NCI-H1105 treated with DMSO at 0.1 percent for 48 hours (cell line): ENCODE data around the gene KPNB1.

Source experiments
- DNase-seq: peaks from one replicate; lab custom pipeline; 2025; lab: John Stamatoyannopoulos, UW

The KPNB1 gene

GRCh38 chr17:47711366-47712099, 61.8 kb downstream of the KPNB1 start:
- no peak for DNase-seq

DNA sequence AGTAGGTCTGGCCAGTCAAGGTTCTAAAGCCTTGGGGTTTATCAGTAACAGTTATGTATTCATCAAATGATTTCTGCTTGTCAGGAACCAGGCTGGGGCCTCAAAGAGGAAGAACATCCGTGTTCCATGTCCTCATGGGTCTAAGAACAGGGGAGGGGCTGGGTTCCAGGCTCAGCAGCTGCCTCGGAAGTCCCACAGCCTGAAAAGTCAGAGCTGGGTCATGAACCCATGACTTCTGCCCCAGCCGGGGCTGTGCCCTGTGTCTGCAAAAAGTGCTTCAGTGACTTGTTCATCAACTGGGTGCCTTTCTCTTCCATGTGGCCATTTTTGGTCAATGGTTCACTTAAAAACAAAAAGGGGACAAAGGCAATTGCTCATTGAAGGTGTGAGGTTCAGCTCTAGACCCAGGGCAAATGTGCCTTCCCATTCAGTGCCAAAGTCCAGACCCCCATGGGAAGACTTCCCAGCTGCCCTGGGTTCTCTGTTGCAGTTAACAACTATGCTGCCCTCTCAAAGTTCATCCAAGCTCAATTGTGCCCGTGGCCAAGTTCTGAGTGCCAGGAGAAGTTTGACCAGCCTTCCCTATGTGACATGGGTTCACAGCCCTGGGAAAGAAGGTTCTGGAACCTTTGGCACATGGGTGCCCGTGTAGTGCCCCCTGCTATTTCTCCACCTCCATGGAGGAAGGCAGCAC, 62.8 kb downstream of the KPNB1 start:
- no peak for DNase-seq

DNA sequence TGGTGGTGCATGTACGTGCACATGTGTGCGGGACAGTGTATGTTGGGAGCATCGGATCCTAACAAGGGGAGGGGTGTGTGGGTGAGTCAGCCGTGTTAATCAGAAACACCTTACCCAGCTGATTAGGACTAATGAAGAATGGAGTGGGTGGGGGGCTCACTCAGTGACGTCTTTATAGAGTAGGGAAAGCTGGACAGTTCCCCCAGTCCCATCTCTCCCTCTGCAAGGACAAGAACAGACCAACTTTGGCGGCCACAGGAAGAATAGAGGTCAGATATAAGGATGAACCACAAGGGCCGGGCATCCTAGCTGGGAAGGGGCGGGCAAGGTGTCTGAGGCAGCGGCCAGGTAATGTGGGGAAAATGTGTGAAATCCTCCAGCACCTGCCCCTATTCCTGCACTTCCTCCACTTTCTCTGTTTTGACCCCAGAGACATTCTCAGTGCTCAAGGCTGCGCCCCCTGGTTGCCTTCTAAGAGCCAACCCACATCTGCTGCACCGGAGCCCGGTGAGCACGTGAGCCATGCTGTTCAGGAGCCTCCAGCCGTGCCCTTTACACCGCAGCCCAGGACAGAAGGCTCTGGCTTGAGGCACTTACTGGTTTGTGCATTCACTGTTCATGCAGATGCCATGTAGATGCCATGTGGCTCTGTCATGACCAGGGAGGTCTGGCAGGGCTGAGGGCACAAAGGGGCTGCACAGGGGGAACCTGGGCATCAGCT, 64.4 kb downstream of the KPNB1 start:
- no peak for DNase-seq

GRCh38 chr17:47714773-47715396, 65.2 kb downstream of the KPNB1 start:
- no peak for DNase-seq

DNA sequence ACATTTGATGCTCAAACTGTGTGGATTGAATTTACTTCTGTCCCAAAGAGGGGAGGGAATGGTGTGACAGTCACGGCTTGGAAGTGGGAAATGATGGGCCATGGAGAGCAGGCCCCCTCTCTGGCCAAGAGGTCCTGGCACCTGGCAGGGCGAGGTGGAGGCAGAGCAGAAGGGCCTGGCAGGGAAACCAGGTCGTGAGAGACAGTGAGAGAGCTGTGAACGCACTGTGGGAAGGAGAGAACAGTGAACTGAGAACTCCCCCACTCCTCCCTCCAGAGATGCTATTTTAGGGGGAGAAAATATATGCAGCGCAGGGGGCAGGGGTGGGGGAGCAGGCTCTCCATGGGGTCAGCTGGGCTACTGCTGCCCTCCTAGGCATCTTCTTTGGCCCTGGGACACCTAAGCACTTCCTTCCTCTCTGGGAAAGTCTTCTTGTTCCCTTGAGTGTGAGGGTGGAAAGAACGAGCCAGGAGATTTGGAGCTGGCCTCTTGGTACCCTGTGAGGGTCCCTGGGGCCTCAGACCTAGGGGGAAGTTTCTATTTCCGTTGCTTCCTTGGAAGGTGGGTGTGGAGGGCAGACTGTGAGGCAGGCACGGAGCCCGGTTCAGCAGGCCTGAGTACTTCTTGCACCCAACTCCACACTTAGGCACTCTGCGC, 66.1 kb downstream of the KPNB1 start:
- DNase-seq = no peak

- no peak for DNase-seq
These were observed 66.7 kb downstream of the KPNB1 start for GRCh38 chr17:47716375-47716774.

GRCh38 chr17:47717261-47717697, 67.6 kb downstream of the KPNB1 start:
- DNase-seq = no peak

DNA sequence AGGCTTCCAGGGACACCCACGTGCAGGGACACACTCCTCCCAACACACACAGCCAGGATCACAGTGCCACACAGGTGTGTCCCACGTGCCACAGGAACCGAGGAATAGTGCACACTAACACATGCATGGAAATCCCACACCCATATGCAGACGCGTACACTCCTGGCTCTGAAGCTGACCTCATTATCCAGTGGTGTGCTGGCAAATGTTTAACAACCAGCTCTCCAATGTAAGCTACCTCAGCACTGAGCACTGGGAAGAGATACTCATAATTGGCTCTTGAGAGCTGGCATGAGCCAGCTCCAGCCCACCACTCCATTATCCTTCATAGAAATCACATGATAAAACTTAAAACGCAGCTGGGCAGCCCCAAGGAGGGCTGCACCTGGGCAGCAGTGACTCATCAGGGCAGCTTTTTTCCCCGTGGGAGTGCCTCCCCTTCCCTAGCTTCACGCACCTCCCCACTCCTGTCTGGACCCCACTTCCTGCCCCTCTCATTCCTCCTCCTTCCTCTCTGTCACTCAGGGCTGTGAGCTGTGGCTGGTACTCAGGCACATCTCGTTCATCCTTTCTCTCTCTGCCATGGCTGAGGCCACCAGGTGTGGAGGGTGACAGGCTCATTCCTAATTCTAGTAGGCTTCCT, 68.4 kb downstream of the KPNB1 start:
- peak; percentile 47 for DNase-seq

GRCh38 chr17:47718634-47719405, 69.1 kb downstream of the KPNB1 start:
- no peak for DNase-seq

GRCh38 chr17:47719411-47720152, 69.9 kb downstream of the KPNB1 start:
- DNase-seq = no peak

DNA sequence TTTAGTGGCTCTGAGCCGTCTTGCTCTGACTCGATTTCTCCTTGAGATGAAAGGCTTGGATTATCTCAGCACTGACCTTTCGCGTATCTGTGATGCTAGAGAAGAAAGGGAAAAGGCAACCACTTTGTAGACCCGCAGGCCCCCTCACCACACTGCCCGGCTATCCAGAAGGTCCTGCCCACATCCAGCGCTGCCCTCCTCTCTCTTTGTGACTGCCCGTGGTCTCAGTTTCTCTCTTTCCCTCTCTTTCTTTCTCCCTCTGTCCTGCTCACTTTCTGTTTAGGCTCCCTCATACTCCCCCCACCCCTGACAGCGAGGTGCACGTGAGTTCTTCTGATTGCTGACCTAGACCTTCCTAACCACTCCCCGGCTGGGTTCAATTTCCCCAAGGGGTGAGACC, 70.5 kb downstream of the KPNB1 start:
- no peak for DNase-seq

DNA sequence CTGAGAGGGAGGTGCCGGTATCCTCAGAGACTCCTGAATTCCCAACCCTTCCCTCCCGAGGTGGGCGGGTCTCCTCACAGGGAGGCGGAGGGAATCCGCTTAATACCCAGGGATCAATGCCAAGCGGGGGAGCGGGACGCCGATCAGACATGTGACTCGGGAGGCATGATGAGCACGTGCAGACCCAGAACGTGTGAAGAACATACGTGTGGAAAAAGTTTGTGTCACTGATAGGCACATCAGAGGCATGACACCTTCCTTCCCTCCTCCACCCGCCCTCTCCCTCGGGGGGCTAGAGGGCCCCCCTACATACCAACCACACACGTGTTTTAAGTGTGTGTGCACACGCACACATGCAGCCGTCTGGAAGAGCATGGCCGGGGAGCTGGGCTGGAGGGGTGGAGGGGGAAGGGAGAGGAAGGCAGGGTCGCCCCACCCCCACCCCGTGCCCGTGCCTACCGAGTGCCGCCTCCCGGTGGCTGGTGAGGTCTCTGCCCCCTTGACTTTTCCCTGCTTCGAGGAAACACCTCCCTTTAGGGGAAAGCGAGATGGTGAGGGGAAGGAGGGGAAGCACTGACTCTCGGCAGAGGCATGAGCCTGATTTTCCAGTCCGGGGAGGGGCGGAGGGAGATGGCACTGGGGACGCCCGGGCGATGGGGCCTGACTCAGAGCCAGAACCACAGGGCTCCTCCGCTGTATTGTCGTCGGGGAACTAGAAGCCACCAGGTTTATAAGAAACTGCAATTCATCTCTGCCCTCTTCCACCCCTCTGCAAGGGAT, 71.2 kb downstream of the KPNB1 start:
- no peak for DNase-seq

- DNase-seq = no peak
These were observed 72.0 kb downstream of the KPNB1 start for GRCh38 chr17:47721725-47722124.

GRCh38 chr17:47724705-47725104, 75.0 kb downstream of the KPNB1 start:
- DNase-seq = no peak

GRCh38 chr17:47725446-47726111, 75.9 kb downstream of the KPNB1 start:
- DNase-seq = no peak

DNA sequence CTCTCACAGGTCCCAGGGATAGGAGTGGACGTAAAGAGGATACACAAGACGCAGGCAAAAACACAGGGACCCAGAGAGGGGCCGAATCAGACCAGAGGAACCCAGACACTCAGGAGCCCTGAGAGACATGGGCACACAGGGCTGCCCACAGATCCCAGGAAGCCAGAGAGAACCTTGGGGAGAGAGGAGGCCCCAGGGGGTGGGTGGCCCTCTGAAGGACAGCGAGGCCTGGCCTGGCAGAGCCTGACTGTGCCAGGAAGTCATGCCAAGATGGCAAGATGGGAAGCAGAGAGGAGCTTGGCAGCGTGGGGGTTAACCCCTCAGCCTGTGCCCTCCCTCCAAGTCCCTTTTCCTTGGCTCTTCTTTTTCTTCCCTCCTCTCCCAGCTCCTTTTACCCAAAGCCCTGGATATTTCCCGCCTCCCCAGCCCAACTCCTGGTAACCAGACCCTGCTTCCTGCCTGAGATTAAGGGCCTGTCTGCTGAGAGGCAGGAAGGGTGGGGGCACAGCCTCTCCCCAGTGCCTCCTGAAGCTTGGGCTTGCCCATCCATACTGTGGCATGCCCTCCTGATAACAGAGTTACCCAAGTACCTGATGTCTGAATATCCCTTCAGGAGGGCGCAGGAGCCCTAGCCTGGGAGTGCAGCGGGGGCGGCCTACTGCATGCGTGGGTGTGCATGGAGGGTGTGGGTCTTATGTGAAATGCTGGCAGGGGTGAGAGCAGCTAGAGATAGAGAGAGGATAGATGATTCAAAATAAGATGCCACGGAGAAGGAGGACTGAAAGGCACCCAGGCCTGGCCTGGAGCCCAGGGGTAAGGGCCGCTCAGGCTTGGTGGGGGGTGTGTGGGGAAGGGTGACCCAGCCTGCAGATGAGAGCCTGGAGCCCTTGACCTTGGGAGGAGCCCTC, 77.3 kb downstream of the KPNB1 start:
- no peak for DNase-seq

DNA sequence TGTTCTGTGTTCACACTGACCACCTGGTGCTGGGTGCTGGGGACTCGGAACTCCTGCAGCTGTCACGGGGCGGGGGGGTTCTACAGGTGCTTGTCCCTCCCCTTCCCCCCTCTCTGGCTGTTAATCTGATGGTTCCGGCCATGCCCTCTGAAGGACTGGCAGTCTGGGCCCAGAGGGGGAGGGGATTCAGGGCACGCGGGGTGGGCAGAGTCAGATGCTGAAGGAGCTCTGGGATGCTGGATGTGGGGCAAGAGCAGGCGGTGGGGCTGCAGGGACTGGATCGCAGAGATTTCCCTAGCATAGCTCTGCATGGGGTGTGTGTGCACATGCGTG, 78.0 kb downstream of the KPNB1 start:
- DNase-seq = no peak
